OCI-LY3 (cell line): ENCODE results near the gene GTF2H2.
"Not testable (repeated sequence)": the region's sequence is repeated elsewhere in the genome, so short reads cannot be mapped to it uniquely, and the experiment has no call there.

Source experiments
- H2AFZ ChIP-seq: fragments of 200-600, 300-600 bp; shearing (Covaris generic); 2 replicates; pipeline ENCODE4 v1.6.0; 2014; ENCODE audit warnings: antibody characterized with exemption, low read depth, low read length
- H3K27ac ChIP-seq: fragments of 200-600, 300-600 bp; sonication (generic); 2 replicates; pipeline ENCODE4 v1.5.1; 2014; ENCODE audit warnings: mild to moderate bottlenecking, low read length, moderate library complexity, mixed read lengths
- H3K27me3 ChIP-seq: fragments of 200-600, 300-600 bp; sonication (generic); 2 replicates; pipeline ENCODE4 v1.6.1; 2014; ENCODE audit warnings: low read depth, low read length, mixed read lengths
- H3K36me3 ChIP-seq: fragments of 200-600, 300-600 bp; sonication (generic); replicated peaks from 2 replicates; pipeline ENCODE3; 2014; ENCODE audit warnings: low read depth, low read length, mixed read lengths
- H3K4me1 ChIP-seq: fragments of 300-600, 200-600 bp; sonication (generic); 2 replicates; pipeline ENCODE4 v1.6.1; 2014; ENCODE audit warnings: low read length, mixed read lengths
- H3K4me2 ChIP-seq: fragments of 200-600, 300-600 bp; sonication (generic); 2 replicates; pipeline ENCODE4 v1.6.1; 2014; ENCODE audit warnings: low read length, mixed read lengths
- H3K4me3 ChIP-seq: fragments of 300-600, 200-600 bp; sonication (generic); 2 replicates; pipeline ENCODE4 v1.5.1; 2014; ENCODE audit warnings: antibody characterized with exemption, mild to moderate bottlenecking, low read length, moderate library complexity
- H3K79me2 ChIP-seq: fragments of 300-600, 200-600 bp; shearing (Covaris generic); 2 replicates; pipeline ENCODE4 v1.6.1; 2014; ENCODE audit warnings: mild to moderate bottlenecking, low read length, mixed read lengths
- H3K9ac ChIP-seq: fragments of 300-600, 200-600 bp; shearing (Covaris generic); 2 replicates; pipeline ENCODE4 v1.6.0; 2014; ENCODE audit warnings: mild to moderate bottlenecking, low read length, moderate library complexity
- H3K9me3 ChIP-seq: fragments of 200-600, 300-600 bp; shearing (Covaris generic); 2 replicates; pipeline ENCODE4 v1.6.1; 2014; ENCODE audit warnings: low read length, mixed read lengths; ENCODE audit not compliant: insufficient read depth
- H4K20me1 ChIP-seq: fragments of 200-600, 300-600 bp; sonication (generic); 2 replicates; pipeline ENCODE4 v1.6.1; 2016; ENCODE audit warnings: low read length, mixed read lengths; ENCODE audit not compliant: insufficient read depth
- EZH2phosphoT487 ChIP-seq: fragments of 200-600 bp; shearing (Covaris generic); IDR thresholded peaks from 2 replicates; pipeline ENCODE4 v1.6.1; 2018; ENCODE audit warnings: antibody characterized with exemption, mixed run types, low read depth
- TF ChIP-seq, protein P1 (sequence below): fragments of 200-600, 300-600 bp; sonication (generic); IDR thresholded peaks from 2 replicates; pipeline ENCODE4 v1.5.1; 2014; ENCODE audit warnings: antibody characterized with exemption, low read length, low read depth

Gene GTF2H2

DNA sequence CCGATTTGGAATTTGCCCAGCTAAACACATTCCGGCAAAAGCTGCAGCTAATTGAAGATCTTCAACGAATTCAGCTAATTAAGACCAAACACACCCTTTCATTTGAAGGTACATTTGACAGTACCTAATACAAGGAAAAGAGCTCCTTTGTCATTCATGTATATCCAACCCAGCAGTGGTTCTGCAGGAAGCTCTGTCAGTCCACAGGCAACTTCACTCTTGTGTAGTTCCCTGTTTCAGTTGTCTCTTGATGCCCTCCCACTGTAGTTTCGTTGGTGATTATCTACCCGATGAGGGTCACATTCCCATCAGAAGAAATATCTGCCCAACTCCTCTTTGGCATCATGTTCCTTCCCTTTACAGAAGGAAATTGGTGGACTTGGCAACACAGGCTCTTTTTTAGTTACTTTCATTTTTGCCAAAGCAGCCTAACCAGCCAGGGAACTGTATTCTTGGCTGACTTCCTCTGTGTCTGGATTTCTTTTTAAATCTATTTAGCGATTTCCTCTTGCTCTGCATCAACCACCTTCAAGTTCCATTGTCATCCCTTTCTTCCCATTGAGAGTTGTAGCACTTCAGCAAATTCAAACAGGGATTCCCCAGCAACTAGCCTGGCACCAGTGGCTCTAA lies 49.0 kb downstream of the GTF2H2 start:
- H2AFZ ChIP-seq, H3K27ac ChIP-seq, H3K4me3 ChIP-seq, H3K9me3 ChIP-seq, H3K4me2 ChIP-seq, H3K27me3 ChIP-seq, H3K79me2 ChIP-seq, H3K9ac ChIP-seq, H4K20me1 ChIP-seq, H3K36me3 ChIP-seq, H3K4me1 ChIP-seq: not testable (repeated sequence)

- Histone ChIP-seq H4K20me1 (no peaks in the 10 kb centered on the region), H3K4me2 (no peak overlapping the region), H2AFZ (no peak overlapping the region), H3K79me2 (no peaks in the 10 kb centered on the region), H3K36me3 (no peaks in the 10 kb centered on the region), H3K9ac (no peak overlapping the region), H3K27ac (no peak overlapping the region), H3K27me3 (no peaks in the 10 kb centered on the region), H3K9me3 (no peaks in the 10 kb centered on the region), H3K4me3 (no peak overlapping the region), H3K4me1 (no peaks in the 10 kb centered on the region)
- no peak for TF ChIP-seq EZH2phosphoT487
- TF ChIP-seq, protein P1, sequence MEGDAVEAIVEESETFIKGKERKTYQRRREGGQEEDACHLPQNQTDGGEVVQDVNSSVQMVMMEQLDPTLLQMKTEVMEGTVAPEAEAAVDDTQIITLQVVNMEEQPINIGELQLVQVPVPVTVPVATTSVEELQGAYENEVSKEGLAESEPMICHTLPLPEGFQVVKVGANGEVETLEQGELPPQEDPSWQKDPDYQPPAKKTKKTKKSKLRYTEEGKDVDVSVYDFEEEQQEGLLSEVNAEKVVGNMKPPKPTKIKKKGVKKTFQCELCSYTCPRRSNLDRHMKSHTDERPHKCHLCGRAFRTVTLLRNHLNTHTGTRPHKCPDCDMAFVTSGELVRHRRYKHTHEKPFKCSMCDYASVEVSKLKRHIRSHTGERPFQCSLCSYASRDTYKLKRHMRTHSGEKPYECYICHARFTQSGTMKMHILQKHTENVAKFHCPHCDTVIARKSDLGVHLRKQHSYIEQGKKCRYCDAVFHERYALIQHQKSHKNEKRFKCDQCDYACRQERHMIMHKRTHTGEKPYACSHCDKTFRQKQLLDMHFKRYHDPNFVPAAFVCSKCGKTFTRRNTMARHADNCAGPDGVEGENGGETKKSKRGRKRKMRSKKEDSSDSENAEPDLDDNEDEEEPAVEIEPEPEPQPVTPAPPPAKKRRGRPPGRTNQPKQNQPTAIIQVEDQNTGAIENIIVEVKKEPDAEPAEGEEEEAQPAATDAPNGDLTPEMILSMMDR: no peak
These were observed 53.3 kb downstream of the GTF2H2 start for GRCh38 chr5:71014176-71014575.

GRCh38 chr5:71013575-71013974 lies 53.9 kb downstream of the GTF2H2 start:
- H3K36me3 ChIP-seq: no peaks in the 10 kb centered on the region
- H2AFZ ChIP-seq: no peak overlapping the region
- no peak overlapping the region for H3K4me2 ChIP-seq
- TF ChIP-seq EZH2phosphoT487: no peak
- TF ChIP-seq, protein P1: no peak
- no peaks in the 10 kb centered on the region for H3K9me3 ChIP-seq
- no peak overlapping the region for H3K27ac ChIP-seq
- no peak overlapping the region for H3K4me3 ChIP-seq
- no peaks in the 10 kb centered on the region for H3K4me1 ChIP-seq
- no peaks in the 10 kb centered on the region for H3K27me3 ChIP-seq
- H3K79me2 ChIP-seq: no peaks in the 10 kb centered on the region
- H3K9ac ChIP-seq: no peak overlapping the region
- no peaks in the 10 kb centered on the region for H4K20me1 ChIP-seq

GRCh38 chr5:71011194-71011792 lies 56.2 kb downstream of the GTF2H2 start:
- Histone ChIP-seq H2AFZ (no peak overlapping the region), H3K9me3 (no peaks in the 10 kb centered on the region), H3K9ac (no peak overlapping the region), H3K4me1 (no peaks in the 10 kb centered on the region), H3K27ac (no peak overlapping the region), H3K27me3 (no peaks in the 10 kb centered on the region), H3K4me2 (no peak overlapping the region), H3K36me3 (no peaks in the 10 kb centered on the region), H4K20me1 (no peaks in the 10 kb centered on the region), H3K4me3 (no peak overlapping the region), H3K79me2 (no peaks in the 10 kb centered on the region)
- TF ChIP-seq EZH2phosphoT487: no peak

GRCh38 chr5:71006983-71007382 lies 60.5 kb downstream of the GTF2H2 start:
- not testable (repeated sequence) for H4K20me1 ChIP-seq, H3K4me2 ChIP-seq, H3K4me3 ChIP-seq, H3K79me2 ChIP-seq, H2AFZ ChIP-seq, H3K9me3 ChIP-seq, H3K36me3 ChIP-seq, H3K4me1 ChIP-seq, H3K27ac ChIP-seq, H3K9ac ChIP-seq, H3K27me3 ChIP-seq
